ENCODE measurements around the gene LZTS2. TPM values are rescaled to one million over a fixed set of nuclear protein-coding genes. Genes with fewer than 3 reads are reported as not detected.

Gene LZTS2
- total and polyA plus RNA-seq, 2 of the 4 experiments (the other 2 are of a cell fraction): 19.2 to 101 TPM

DNA sequence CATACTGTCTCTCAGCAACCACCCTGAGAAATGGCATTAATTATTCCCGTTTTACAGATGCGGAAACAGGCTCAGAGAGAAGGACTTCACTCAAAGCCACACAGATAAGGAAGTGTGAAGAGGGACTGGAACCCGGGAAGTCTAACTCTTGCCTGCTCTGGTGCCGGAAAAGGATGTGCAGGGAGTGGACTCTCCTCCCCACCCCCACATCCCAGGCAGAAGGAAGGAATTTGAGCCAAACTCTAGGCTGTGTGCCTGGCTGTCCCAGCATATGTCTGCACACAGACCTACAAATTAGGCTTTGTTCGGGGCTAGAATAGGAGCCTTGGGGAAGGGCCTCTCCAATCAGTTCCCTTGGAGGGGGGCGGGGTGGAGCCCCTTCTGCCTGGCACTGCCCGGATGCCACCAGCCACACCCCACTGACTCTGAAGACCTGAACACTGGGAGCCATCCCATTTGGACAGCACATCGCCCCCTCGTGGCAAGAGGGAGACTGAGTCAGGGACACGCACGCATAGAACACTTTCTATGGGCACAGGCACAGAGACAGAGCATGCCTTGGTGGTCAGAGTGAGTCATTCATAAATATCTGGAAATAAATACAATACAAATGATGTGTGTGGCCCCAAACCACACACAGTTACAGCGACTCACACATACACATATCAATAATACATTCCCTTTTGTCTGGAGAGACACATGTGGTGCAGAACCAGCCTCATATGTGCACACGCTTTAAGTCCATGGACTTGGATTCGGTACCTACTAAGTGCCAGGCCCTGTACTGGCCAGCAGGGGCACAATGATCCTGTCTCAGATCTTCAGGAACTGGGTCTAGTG is 13.1 kb downstream of the LZTS2 start (continued):
- TF ChIP-seq USF2 (IDR thresholded peaks at IDR 0.05; ENCODE audit: low read depth, low read length) (0 out of 2 replicates have a peak, but pooled peaks have one; percentile 13), CEBPB (IDR thresholded peaks at IDR 0.05; ENCODE audit: low read depth, low read length) (no peak), CHD1 (IDR thresholded peaks at IDR 0.05; ENCODE audit: low read depth, low read length) (no peak)

Data from IMR-90 (cell line).